ENCODE measurements around the gene RPL13.

RPL13 gene

DNA sequence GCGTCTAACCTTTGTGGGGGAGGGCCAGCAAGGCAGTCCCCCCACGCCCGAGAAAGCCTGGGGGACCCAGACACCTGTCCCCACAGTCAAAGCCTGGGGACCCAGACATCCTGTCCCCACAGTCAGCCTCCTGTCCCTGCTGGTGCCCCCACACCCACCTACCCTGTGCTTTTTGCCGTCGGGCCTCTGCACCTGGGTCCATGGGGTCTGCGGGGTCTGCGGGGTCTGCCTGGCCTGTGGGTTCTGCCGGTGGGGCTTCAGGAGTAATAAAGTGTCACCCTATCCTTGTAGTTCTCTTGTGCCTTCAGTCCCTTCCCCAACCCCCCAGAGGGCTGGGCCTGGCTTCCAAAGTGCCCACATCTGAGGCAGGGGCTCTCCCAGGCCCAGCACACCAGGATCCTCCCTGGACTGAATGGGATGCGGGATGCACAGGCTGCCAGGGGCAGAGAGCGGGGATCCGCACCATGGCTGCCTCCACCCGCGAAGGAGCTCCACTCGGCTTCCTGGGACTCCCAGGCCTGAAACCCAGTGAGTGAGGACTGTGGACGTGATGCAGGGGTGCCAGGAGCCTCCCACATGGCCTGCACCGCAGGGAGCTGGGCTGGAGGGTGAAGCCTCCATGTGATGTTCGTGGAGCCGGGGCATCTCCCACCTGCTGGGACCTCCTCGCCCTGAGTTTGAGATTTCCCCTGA, 36.6 kb downstream of the RPL13 start:
- no peak for DNase-seq (ENCODE audit: low read depth in 2 of 3, low spot score in 1 of 3)

DNA sequence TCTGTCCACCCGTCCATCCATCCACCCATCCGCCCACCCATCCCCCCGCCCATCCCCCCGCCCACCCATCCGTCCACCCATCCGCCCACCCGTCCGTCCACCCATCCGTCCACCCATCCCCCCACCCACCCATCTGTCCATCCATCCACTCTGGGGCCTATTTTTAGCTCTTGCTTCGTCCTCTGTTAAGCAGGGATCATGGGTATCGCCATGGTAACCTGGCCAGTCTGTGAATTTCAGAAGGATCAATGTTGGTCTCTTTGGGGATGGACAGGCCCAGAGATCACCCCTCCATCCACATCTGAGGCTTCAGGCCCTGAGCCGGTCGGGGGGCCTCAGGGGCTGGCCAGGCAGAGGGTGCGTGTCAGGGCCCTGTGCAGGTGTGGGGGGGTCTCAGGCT, 37.7 kb downstream of the RPL13 start:
- DNase-seq (ENCODE audit: low read depth in 2 of 3, low spot score in 1 of 3): no peak

GRCh38 chr16:89599451-89599858, 39.0 kb downstream of the RPL13 start:
- peak in 2 of 3 donors; percentile 29 to 30 for DNase-seq (ENCODE audit: low read depth in 2 of 3, low spot score in 1 of 3)

DNA sequence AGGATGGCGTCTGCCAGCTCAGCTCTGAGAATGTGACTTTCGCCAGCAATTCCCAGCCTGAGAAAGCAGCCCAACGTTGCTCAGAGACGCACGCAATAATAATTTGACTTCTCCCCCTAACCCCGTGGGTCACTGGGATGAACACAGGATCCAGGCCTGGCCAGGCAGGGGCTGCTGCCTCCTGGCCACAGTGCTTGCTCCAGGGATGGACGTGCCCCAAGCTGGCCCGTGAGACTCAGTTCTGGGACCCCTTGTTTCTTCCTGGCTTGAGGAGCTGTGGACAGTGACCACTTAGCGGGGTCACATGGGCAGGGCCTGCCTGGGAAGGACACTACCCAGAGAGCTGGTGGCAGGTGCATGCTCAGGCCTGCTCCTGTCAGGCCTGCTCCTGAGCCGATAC, 39.4 kb downstream of the RPL13 start:
- DNase-seq (ENCODE audit: low read depth in 2 of 3, low spot score in 1 of 3): no peak

DNA sequence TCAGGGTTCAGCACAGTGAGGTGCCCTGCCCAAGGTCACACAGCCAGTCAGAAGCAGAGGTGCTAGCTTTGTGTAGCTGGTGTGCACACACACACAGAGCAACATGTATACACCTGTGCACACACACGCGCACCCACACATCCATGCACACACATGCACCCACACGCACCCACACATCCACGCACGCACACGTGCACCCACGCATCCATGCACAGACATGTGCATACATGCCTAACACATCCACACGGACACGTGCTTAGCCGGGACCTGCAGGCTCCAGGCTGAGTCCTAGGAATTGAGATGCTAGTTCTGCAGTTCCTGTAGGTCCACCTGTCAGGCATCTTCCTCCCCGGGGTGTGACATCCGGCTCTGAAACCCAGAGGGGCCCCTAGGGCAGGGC, 39.9 kb downstream of the RPL13 start:
- no peak for DNase-seq (ENCODE audit: low read depth in 2 of 3, low spot score in 1 of 3)

GRCh38 chr16:89600956-89601355, 40.5 kb downstream of the RPL13 start:
- DNase-seq (ENCODE audit: low read depth in 2 of 3, low spot score in 1 of 3): no peak

GRCh38 chr16:89601906-89602272, 41.4 kb downstream of the RPL13 start:
- DNase-seq (ENCODE audit: low read depth in 2 of 3, low spot score in 1 of 3): no peak

- DNase-seq (ENCODE audit: low read depth in 2 of 3, low spot score in 1 of 3): peak; percentile 39 to 52 (median 51)
Observed at GRCh38 chr16:89602273-89602951, 41.9 kb downstream of the RPL13 start.

- DNase-seq (ENCODE audit: low read depth in 2 of 3, low spot score in 1 of 3): no peak
Observed at GRCh38 chr16:89602952-89603590, 42.6 kb downstream of the RPL13 start.

GRCh38 chr16:89604764-89605163, 44.3 kb downstream of the RPL13 start:
- no peak for DNase-seq (ENCODE audit: low read depth in 2 of 3, low spot score in 1 of 3)

DNA sequence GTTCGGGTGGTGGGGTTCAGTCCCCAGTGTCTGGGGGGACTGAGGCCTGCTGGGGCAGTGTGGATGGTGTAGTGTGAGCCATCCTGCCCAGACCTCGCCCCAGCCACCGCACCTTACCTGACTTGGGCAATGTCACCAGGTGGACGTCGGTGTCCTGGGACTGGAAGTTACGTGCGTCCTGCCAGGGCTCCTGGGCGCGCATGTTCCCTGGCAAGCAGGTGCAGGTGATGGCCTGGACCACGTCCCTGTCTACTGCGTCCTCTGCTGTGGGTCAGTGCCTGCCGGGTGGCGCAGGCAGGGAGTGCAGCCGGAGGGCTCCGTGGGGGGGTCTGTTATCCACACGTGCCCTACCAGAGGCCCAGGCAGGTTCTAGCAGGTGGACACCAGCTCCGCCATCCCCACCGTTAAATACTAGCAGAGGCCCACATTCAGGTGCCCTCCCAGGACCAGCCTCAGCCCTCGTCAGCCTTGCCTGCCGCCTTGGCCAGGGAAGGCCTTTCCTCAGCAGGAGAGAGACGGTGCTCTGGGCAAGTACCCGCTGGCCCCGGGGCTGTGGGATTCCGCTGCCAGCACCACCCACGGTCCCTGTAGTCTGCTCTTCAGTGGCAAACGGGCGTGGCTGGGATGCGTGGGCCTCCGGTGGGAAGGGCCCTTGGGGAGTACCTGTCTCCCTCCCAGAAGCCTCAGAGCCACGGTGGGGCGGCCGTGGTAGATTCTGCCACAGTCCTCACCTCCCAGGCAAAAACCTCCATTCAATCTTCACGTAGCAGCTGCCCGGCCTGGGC, 44.9 kb downstream of the RPL13 start:
- no peak for DNase-seq (ENCODE audit: low read depth in 2 of 3, low spot score in 1 of 3)

DNA sequence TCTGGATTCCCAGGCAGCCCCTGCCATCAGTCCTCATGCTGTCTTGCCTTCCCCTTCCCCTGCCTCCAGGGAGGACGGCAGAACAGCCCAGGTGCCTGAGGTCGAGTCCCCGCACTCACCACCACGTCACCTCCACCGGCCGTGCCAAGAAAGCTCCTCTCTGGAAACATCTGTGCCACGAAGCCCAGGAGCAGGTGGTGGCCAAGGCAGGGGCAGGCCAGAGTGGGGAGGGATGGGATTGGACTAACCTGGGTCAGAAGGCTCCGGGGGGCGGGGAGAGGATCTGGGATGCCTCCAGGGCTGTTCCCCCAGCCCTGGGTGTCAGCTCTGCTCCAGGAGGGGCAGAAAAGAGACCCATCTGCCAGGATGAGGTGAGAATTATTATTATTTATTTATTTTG, 45.5 kb downstream of the RPL13 start:
- no peak for DNase-seq (ENCODE audit: low read depth in 2 of 3, low spot score in 1 of 3)

GRCh38 chr16:89607453-89607852, 47.0 kb downstream of the RPL13 start:
- DNase-seq (ENCODE audit: low read depth in 2 of 3, low spot score in 1 of 3): no peak

DNA sequence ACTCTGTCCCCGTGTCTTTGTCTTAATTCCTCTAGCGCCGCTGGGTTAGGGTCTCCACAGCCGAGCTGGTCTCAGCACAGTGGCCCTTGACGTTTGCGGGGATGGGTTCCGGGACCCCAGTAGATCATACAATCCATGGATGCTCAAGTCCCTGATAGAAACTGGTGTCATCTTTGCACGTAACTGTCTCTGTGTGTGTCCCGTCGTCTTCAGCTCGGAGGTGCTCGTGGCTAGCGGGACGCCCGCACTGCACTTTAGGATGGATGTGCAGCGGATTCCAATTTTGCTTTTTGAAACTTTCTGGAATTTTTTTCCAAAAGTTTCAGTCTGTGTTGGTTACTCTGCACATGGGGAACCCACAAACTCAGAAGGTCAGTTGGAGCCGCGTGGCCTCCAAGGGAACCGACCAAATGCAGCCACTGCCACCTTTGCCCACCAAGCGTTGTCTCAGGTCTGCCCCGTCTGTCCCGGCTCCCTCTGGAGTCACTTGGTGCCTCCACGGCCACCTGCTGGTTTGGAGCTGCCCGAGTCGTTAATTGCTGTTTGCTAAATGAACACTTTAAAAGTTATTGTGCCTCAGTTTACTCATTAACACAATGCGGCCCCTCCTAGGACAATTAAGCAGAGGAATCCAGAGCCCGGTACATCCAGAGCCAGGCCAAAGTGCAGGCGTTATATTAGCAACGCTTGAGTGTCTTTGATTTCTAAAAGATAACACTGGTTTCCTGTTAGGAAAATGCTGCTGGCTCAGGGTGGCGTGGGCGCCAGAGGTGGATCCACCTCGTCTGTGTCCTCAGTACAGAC, 47.7 kb downstream of the RPL13 start:
- DNase-seq (ENCODE audit: low read depth in 2 of 3, low spot score in 1 of 3): no peak

DNA sequence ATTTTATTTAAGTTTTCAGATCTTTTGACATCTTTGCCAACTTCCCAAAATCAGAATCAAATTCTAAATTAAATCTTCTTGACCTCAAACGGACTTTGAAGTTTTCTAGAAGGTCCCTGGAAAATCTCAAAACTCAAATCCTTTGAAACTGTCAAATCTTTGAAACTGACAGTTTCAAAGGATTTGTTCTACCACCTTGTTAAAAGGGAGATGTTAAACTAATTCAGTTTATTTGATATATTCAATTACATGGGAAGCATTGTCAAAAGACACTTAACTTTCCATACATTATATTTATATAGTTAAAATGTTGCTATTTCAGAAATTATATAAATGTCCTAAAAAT, 49.6 kb downstream of the RPL13 start:
- no peak for DNase-seq (ENCODE audit: low read depth in 2 of 3, low spot score in 1 of 3)

DNA sequence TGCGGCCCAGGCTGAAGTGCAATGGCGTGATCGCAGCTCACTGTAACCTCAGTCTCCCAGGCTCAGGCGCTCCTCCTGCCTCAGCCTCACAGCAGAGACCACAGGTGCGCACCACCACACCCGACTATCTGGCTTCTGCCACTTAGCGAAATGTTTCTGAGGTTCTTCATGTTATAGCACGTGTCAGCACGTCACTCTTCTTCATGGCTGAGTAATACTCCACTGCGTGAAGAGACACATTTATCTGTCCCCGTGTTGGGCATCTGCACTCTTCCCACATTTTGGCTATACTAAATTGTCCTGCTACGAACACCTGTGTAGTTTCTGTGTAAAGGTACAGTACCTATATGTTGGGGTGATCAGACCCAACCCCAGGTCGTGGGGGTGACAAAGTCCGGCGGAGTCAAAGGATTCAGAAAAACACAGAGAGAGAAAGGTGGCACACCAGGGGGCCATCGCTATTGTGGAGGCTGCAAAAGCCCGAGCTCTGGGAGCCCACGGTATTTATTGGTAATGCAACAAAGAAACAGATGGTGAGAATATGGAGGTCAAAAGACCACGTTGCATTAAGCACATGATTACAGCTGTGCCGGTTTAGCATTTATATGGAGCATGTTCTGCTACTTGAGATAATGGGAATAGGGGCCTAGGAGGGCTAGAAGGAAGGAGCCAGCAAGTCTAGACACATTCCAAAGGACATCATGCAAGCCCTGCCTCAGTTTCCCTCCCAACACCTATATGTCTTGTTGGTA, 52.1 kb downstream of the RPL13 start:
- DNase-seq (ENCODE audit: low read depth in 2 of 3, low spot score in 1 of 3): no peak

GRCh38 chr16:89613231-89613953, 52.9 kb downstream of the RPL13 start, which contains the start of gene DPEP1:
DPEP1 (plus strand) TSS chr16:89613642; CDS start chr16:89630411, 16,769 bp downstream.
- no peak for DNase-seq (ENCODE audit: low read depth in 2 of 3, low spot score in 1 of 3)

DNA sequence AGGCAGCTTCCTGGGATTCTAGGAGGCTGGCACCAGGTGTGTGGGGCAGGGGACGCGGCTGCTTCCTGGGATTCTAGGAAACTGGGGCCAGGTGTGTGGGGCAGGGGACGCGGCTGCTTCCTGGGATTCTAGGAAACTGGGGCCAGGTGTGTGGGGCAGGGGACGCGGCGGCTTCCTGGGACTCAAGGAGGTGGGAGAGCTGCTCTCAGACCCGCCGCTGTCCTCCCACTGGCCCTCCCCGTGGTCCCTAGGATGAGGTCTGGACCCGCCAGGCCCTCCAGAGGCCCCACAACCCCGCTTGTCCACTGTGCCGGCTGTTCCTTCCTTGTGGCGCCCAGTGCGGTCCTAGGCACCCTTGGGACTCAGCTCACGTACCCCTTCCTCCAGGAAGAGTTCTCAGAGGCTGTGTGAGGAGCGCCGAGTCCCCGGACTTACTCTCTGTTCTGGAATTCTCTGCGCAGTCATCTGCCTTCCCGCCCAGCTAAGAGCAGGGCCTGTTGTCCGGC, 53.5 kb downstream of the RPL13 start:
- DNase-seq (ENCODE audit: low read depth in 2 of 3, low spot score in 1 of 3): no peak
